HG03439 (cell line): Measurements from ENCODE around the gene FLVCR1.
"Not testable (repeated sequence)": the region's sequence is repeated elsewhere in the genome, so short reads cannot be mapped to it uniquely, and the experiment has no call there.

Experiments
- ATAC-seq: cut with Tn5 transposase; IDR thresholded peaks from one replicate; pipeline ENCODE4 v1.9.1; 2021; ENCODE audit warnings: mild to moderate bottlenecking, moderate library complexity; ENCODE audit not compliant: unreplicated experiment

The FLVCR1 gene

GRCh38 chr1:212857992-212858460, at the start of gene FLVCR1:
Gene FLVCR1 (plus strand): TSS chr1:212858275. CDS start chr1:212858453, 178 bp downstream.
- ATAC-seq: peak; percentile 95

GRCh38 chr1:212814537-212815334, 43.3 kb upstream of the FLVCR1 start:
- no peak for ATAC-seq

GRCh38 chr1:212816567-212817278, 41.4 kb upstream of the FLVCR1 start:
- ATAC-seq: no peak

- ATAC-seq: peak; percentile 73
Measured at GRCh38 chr1:212819726-212820125, 38.3 kb upstream of the FLVCR1 start.

- no peak for ATAC-seq
Measured at GRCh38 chr1:212820969-212821368, 37.1 kb upstream of the FLVCR1 start.

GRCh38 chr1:212822956-212823355, 35.1 kb upstream of the FLVCR1 start:
- ATAC-seq: no peak

GRCh38 chr1:212824201-212824600, 33.9 kb upstream of the FLVCR1 start:
- no peak for ATAC-seq

GRCh38 chr1:212825798-212826452, 32.1 kb upstream of the FLVCR1 start:
- ATAC-seq: no peak

- no peak for ATAC-seq
Measured at GRCh38 chr1:212827171-212827776, 30.8 kb upstream of the FLVCR1 start.

GRCh38 chr1:212827831-212828278, 30.2 kb upstream of the FLVCR1 start:
- no peak for ATAC-seq

GRCh38 chr1:212828395-212828794, 29.7 kb upstream of the FLVCR1 start:
- ATAC-seq: no peak

GRCh38 chr1:212833211-212834207, 24.6 kb upstream of the FLVCR1 start:
- not testable (repeated sequence) for ATAC-seq

GRCh38 chr1:212838145-212838544, 19.9 kb upstream of the FLVCR1 start:
- no peak for ATAC-seq

GRCh38 chr1:212844521-212844920, 13.6 kb upstream of the FLVCR1 start:
- not testable (repeated sequence) for ATAC-seq

GRCh38 chr1:212847549-212847948, 10.5 kb upstream of the FLVCR1 start, which contains the start of gene SPATA45:
Gene SPATA45 (minus strand): TSS chr1:212847649. CDS start chr1:212836149, 11,500 bp downstream.
- ATAC-seq: no peak

- ATAC-seq: no peak
Measured at GRCh38 chr1:212852105-212852688, 5.9 kb upstream of the FLVCR1 start.

- no peak for ATAC-seq
Measured at GRCh38 chr1:212853658-212854057, 4.4 kb upstream of the FLVCR1 start.

- ATAC-seq: no peak
Measured at GRCh38 chr1:212856755-212857154, 1.3 kb upstream of the FLVCR1 start.
